ENCODE measurements around the gene TPSG1.
"Not testable (repeated sequence)": the region's sequence is repeated elsewhere in the genome, so short reads cannot be mapped to it uniquely, and the experiment has no call there.

The TPSG1 gene

GRCh38 chr16:1200014-1200627 lies 24.9 kb downstream of the TPSG1 start:
- H3K4me3 ChIP-seq (ENCODE audit: low read length) = no peak overlapping the region
- TF ChIP-seq CTCF (IDR thresholded peaks at IDR 0.05; ENCODE audit: insufficient read depth, low read depth, low read length, missing control alignments) = no peak
- no peak for DNase-seq (ENCODE audit: low read depth)

DNA sequence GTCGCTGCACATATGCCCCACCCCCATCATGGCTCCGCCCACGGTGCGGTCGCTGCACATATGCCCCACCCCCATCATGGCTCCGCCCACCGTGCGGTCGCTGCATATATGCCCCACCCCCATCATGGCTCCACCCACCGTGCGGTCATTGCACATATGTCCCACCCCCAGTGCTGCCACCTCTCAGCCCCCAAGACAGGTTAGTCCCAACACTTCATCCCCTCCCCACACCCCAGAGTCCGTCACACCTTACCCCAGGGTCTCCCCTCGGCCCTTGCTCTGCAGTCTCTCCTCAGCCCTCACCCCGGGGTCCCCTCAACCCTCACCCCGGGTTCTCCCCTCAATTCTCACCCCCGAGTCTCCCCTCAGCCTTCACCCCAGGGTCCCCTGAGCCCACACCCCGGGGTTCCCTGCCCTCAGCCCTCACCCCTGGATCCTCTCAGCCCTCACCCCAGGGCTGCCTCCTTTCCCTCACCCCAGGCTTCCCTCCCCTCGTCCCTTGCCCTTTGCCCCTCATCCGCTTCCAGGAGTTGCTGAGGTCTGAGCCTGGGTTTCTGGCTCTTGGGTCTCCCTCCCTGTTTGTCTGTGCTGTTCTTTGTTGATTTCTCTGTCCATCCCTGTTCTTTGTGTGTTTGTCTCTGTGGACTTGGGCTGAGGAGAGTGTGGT lies 25.6 kb downstream of the TPSG1 start:
- no peak overlapping the region for H3K4me3 ChIP-seq (ENCODE audit: low read length)
- DNase-seq (ENCODE audit: low read depth) = no peak
- TF ChIP-seq CTCF (IDR thresholded peaks at IDR 0.05; ENCODE audit: insufficient read depth, low read depth, low read length, missing control alignments) = no peak

- not testable (repeated sequence) for DNase-seq (ENCODE audit: low read depth); H3K4me3 ChIP-seq (ENCODE audit: low read length)
Observed at GRCh38 chr16:1198671-1199346, 26.3 kb downstream of the TPSG1 start.

DNA sequence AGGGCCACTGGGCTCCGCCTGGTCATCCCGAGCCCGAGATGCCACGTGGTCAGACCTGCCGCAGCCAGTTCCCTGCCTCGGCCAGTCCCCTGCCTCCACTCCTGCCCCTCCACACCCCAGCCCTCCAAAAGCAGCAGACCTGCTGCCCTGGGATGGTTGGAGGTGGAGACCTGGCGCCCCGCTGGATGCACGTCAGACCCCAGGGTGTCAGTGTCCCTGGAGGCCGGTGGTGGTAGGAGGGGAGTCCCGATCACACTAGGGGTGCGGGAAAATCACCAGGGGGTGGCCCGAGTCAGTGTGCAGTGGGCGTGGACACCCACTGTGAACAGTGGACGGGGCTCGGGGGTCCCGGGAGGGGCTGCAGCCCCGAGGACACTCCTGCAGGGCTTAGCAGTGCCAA lies 26.9 kb downstream of the TPSG1 start:
- no peak for DNase-seq (ENCODE audit: low read depth)
- TF ChIP-seq CTCF (IDR thresholded peaks at IDR 0.05; ENCODE audit: insufficient read depth, low read depth, low read length, missing control alignments) = no peak
- no peak overlapping the region for H3K4me3 ChIP-seq (ENCODE audit: low read length)

- TF ChIP-seq CTCF (IDR thresholded peaks at IDR 0.05; ENCODE audit: insufficient read depth, low read depth, low read length, missing control alignments) = no peak
- H3K4me3 ChIP-seq (ENCODE audit: low read length) = no peak overlapping the region
- no peak for DNase-seq (ENCODE audit: low read depth)
Observed at GRCh38 chr16:1197237-1197866, 27.7 kb downstream of the TPSG1 start.

DNA sequence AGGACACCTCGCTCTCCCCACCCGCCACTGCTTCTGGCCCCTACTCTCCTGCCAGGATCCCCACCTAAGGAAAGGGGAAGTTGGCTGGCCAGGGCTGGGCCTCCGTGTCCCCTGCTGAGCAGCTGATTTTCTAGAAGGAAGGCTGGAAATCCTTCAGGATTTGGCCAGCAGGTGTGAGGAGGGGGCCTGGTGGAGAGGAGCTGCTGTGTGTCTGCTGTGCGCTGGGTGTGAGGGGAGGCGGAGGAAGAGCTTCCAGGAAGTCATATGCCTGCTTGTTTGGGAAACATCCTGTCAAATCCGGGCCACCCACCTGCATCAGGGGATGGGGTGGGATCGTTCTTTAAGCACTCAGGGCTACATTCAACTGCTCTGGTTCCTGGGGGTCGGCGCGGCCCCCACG lies 28.6 kb downstream of the TPSG1 start:
- no peak for DNase-seq (ENCODE audit: low read depth)
- H3K4me3 ChIP-seq (ENCODE audit: low read length) = no peak overlapping the region
- TF ChIP-seq CTCF (IDR thresholded peaks at IDR 0.05; ENCODE audit: insufficient read depth, low read depth, low read length, missing control alignments) = no peak

GRCh38 chr16:1195393-1195666 lies 29.7 kb downstream of the TPSG1 start:
- DNase-seq (ENCODE audit: low read depth) = no peak
- no peak overlapping the region for H3K4me3 ChIP-seq (ENCODE audit: low read length)
- TF ChIP-seq CTCF (IDR thresholded peaks at IDR 0.05; ENCODE audit: insufficient read depth, low read depth, low read length, missing control alignments) = no peak
